Measurements from ENCODE around the gene MAGT1. TPM values are rescaled to one million over a fixed set of nuclear protein-coding genes. Genes with fewer than 3 reads are reported as not detected.
"Not testable (repeated sequence)": the region's sequence is repeated elsewhere in the genome, so short reads cannot be mapped to it uniquely, and the experiment has no call there.

The MAGT1 gene
- total and polyA plus RNA-seq, 2 experiments from 2014 or later: 50.5 to 58.9 TPM

GRCh38 chrX:77922787-77923186, 27.6 kb upstream of the MAGT1 start:
- H4K20me1 ChIP-seq (ENCODE audit: insufficient read depth): no peaks in the 10 kb centered on the region
- H3K4me3 ChIP-seq: no peak overlapping the region
- no peaks in the 10 kb centered on the region for H3K36me3 ChIP-seq (ENCODE audit: low read depth)
- no peak for TF ChIP-seq EZH2 (IDR thresholded peaks at IDR 0.05; ENCODE audit: insufficient read depth, poor library complexity, severe bottlenecking)
- H3K9me3 ChIP-seq (ENCODE audit: low read depth): no peaks in the 10 kb centered on the region
- no peaks in the 10 kb centered on the region for H3K9me2 ChIP-seq (ENCODE audit: insufficient read depth)
- H2AFZ ChIP-seq: no peak overlapping the region
- no peak overlapping the region for H3K9ac ChIP-seq
- in situ Hi-C loops (cut with MboI): no loop called here
- DNase-seq: no peak
- peaks cover 12% of the 10 kb centered on the region; the same call in 1 of the 2 replicates for H3K79me2 ChIP-seq (ENCODE audit: insufficient read depth)
- H3K27me3 ChIP-seq (replicated peaks; ENCODE audit: insufficient read depth): no peaks in the 10 kb centered on the region
- H3K27ac ChIP-seq: no peak overlapping the region
- H3F3A ChIP-seq (ENCODE audit: insufficient read depth): no peaks in the 10 kb centered on the region
- H3K4me2 ChIP-seq (ENCODE audit: unreplicated experiment): no peak overlapping the region
- no peaks in the 10 kb centered on the region for H3K4me1 ChIP-seq (ENCODE audit: insufficient read depth)

GRCh38 chrX:77919370-77919769, 24.1 kb upstream of the MAGT1 start:
- H3K4me3 ChIP-seq; H3K9me2 ChIP-seq (ENCODE audit: insufficient read depth); H3K9ac ChIP-seq; H3K9me3 ChIP-seq (ENCODE audit: low read depth); H2AFZ ChIP-seq; H3K27ac ChIP-seq; H3K4me2 ChIP-seq (ENCODE audit: unreplicated experiment); H3K4me1 ChIP-seq (ENCODE audit: insufficient read depth); DNase-seq; H4K20me1 ChIP-seq (ENCODE audit: insufficient read depth); in situ Hi-C loops (cut with MboI); H3K36me3 ChIP-seq (ENCODE audit: low read depth); H3F3A ChIP-seq (ENCODE audit: insufficient read depth); H3K27me3 ChIP-seq (replicated peaks; ENCODE audit: insufficient read depth): not testable (repeated sequence)
- peaks cover 17% of the 10 kb centered on the region for H3K79me2 ChIP-seq (ENCODE audit: insufficient read depth)
- 88% methylated on average over 6 of the region's 6 CpGs for whole genome bisulfite sequencing, 2 experiments (ENCODE audit: low coverage in 1 of 2, low lambda C conversion rate in 2 of 2, missing lambda C conversion rate in 2 of 2)

- no peak for TF ChIP-seq EZH2phosphoT487 (IDR thresholded peaks at IDR 0.05; ENCODE audit: insufficient read depth, low read depth)
- no peak for TF ChIP-seq EZH2 (IDR thresholded peaks at IDR 0.05; ENCODE audit: insufficient read depth, poor library complexity, severe bottlenecking)
- WGBS, 2 experiments (ENCODE audit: low coverage in 1 of 2, low lambda C conversion rate in 2 of 2, missing lambda C conversion rate in 2 of 2): 33 to 41% methylated on average over 3 of the region's 3 CpGs
- Histone ChIP-seq H3K9ac (no peak overlapping the region), H3K9me3 (ENCODE audit: low read depth) (no peaks in the 10 kb centered on the region), H3K9me2 (ENCODE audit: insufficient read depth) (no peaks in the 10 kb centered on the region), H3F3A (ENCODE audit: insufficient read depth) (no peaks in the 10 kb centered on the region), H3K4me2 (ENCODE audit: unreplicated experiment) (no peak overlapping the region), H2AFZ (no peak overlapping the region), H3K27me3 (replicated peaks; ENCODE audit: insufficient read depth) (no peaks in the 10 kb centered on the region), H4K20me1 (ENCODE audit: insufficient read depth) (no peaks in the 10 kb centered on the region), H3K4me1 (ENCODE audit: insufficient read depth) (no peaks in the 10 kb centered on the region), H3K36me3 (ENCODE audit: low read depth) (no peaks in the 10 kb centered on the region), H3K4me3 (no peak overlapping the region), H3K27ac (no peak overlapping the region), H3K79me2 (ENCODE audit: insufficient read depth) (peaks cover 21% of the 10 kb centered on the region)
- in situ Hi-C loops (cut with MboI): no loop called here
- peak; percentile 24 for DNase-seq
These were observed 23.3 kb upstream of the MAGT1 start for GRCh38 chrX:77918568-77918967.

GRCh38 chrX:77917294-77917933, 22.2 kb upstream of the MAGT1 start:
- H3K4me2 ChIP-seq (ENCODE audit: unreplicated experiment): no peak overlapping the region
- no peaks in the 10 kb centered on the region for H3K36me3 ChIP-seq (ENCODE audit: low read depth)
- DNase-seq: no peak
- 94 to 100% methylated on average over 2 of the region's 2 CpGs for WGBS, 2 experiments (ENCODE audit: low coverage in 1 of 2, low lambda C conversion rate in 2 of 2, missing lambda C conversion rate in 2 of 2)
- H2AFZ ChIP-seq: no peak overlapping the region
- H3K27me3 ChIP-seq (replicated peaks; ENCODE audit: insufficient read depth): no peaks in the 10 kb centered on the region
- H3K4me3 ChIP-seq: no peak overlapping the region
- H3K79me2 ChIP-seq (ENCODE audit: insufficient read depth): peaks cover 33% of the 10 kb centered on the region
- H3K9ac ChIP-seq: no peak overlapping the region
- no peaks in the 10 kb centered on the region for H3K4me1 ChIP-seq (ENCODE audit: insufficient read depth)
- H3K9me3 ChIP-seq (ENCODE audit: low read depth): no peaks in the 10 kb centered on the region
- in situ Hi-C loops (cut with MboI): no loop called here
- TF ChIP-seq EZH2phosphoT487 (IDR thresholded peaks at IDR 0.05; ENCODE audit: insufficient read depth, low read depth) (no peak), EZH2 (IDR thresholded peaks at IDR 0.05; ENCODE audit: insufficient read depth, poor library complexity, severe bottlenecking) (no peak)
- no peaks in the 10 kb centered on the region for H3K9me2 ChIP-seq (ENCODE audit: insufficient read depth)
- H3F3A ChIP-seq (ENCODE audit: insufficient read depth): no peaks in the 10 kb centered on the region
- H3K27ac ChIP-seq: no peak overlapping the region
- no peaks in the 10 kb centered on the region for H4K20me1 ChIP-seq (ENCODE audit: insufficient read depth)
